HG02970 (cell line): ENCODE results near the gene ARID4B.

Experiments
- ATAC-seq: cut with Tn5 transposase; IDR thresholded peaks from one replicate; pipeline ENCODE4 v1.9.1; 2021; ENCODE audit warnings: mild to moderate bottlenecking, moderate library complexity, moderate number of reproducible peaks; ENCODE audit not compliant: unreplicated experiment, low FRiP score

Gene ARID4B

GRCh38 chr1:235136111-235136510 is 191.9 kb downstream of the ARID4B start:
- ATAC-seq = no peak

- no peak for ATAC-seq
Observed at GRCh38 chr1:235134171-235134570, 193.8 kb downstream of the ARID4B start.

- no peak for ATAC-seq
Observed at GRCh38 chr1:235133086-235133485, 194.9 kb downstream of the ARID4B start.

GRCh38 chr1:235131961-235132360 is 196.0 kb downstream of the ARID4B start:
- no peak for ATAC-seq

GRCh38 chr1:235130766-235131270 is 197.2 kb downstream of the ARID4B start:
- no peak for ATAC-seq

- ATAC-seq = no peak
Observed at GRCh38 chr1:235129774-235130570, 198.0 kb downstream of the ARID4B start.

GRCh38 chr1:235128456-235129328 is 199.3 kb downstream of the ARID4B start, which contains the start of gene TOMM20:
Gene TOMM20, minus strand, starts transcription at chr1:235128837. Its CDS starts 122 bp downstream, at chr1:235128715.
- ATAC-seq = peak; percentile 95

GRCh38 chr1:235127732-235128455 is 200.1 kb downstream of the ARID4B start:
- no peak for ATAC-seq

GRCh38 chr1:235127203-235127602 is 200.8 kb downstream of the ARID4B start:
- ATAC-seq = no peak

GRCh38 chr1:235124665-235125064 is 203.3 kb downstream of the ARID4B start:
- ATAC-seq = no peak

- no peak for ATAC-seq
Observed at GRCh38 chr1:235124111-235124510, 203.9 kb downstream of the ARID4B start.

- no peak for ATAC-seq
Observed at GRCh38 chr1:235122348-235122747, 205.6 kb downstream of the ARID4B start.
